ENCODE results near the gene BRINP3.

Gene BRINP3

GRCh38 chr1:190312763-190313162 lies 164.9 kb downstream of the BRINP3 start:
- no peak for DNase-seq

DNA sequence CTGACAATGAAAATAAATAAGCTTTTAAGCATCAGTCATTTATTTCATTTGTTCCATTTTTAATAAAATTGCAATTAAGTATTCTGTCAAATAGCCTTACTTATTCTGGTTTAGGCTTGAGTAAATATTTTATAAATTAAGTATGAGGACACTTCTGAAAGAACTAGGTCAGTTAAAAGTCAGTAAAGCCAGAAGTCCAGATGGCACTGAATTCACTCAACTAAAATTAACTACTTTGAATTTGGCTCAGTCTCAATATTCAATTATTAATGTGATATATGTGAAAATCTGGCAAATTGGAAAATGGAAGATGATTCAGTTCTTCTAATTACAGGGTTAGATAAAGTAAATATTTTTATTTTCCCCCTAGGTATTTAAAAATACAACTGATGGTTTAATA lies 174.2 kb downstream of the BRINP3 start:
- no peak for DNase-seq

- DNase-seq = no peak
Measured at GRCh38 chr1:190296453-190296852, 181.2 kb downstream of the BRINP3 start.

DNA sequence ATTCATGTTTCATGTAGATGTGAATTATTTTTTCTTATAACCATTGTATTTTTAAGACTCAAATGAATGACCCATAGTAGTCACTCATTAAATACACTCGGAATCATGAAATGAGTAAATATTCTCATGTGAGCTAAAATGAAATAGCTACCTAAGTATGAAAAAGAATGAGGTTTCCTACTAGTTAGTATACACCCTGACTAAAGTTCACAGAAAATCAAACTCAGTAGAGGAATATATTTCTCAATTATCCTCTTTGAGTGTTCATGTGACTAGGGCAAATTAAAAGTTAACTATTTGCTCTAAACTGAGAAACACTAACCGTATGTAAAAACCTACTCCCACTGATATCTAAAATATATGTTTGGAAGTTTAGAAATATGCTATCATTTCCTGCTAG lies 187.8 kb downstream of the BRINP3 start:
- no peak for DNase-seq

DNA sequence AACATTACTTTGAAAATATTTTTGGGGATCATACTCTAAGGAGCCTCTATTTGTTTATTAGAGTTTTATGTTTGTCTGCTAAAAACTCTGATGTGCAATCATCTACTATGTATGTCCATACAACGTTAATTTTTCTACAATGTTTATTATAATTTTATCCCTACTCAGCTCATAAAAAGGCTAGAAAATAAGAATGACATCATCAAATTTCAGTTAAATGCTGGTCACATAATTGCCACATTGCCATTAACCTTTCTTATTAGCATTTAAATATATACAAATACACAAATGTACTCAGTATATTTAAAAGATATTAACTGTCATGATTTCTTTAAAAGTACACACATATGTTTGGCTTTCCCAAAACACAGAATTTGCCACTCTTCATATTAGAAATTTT lies 191.6 kb downstream of the BRINP3 start:
- DNase-seq = no peak

GRCh38 chr1:190277107-190277506 lies 200.6 kb downstream of the BRINP3 start:
- no peak for DNase-seq

DNA sequence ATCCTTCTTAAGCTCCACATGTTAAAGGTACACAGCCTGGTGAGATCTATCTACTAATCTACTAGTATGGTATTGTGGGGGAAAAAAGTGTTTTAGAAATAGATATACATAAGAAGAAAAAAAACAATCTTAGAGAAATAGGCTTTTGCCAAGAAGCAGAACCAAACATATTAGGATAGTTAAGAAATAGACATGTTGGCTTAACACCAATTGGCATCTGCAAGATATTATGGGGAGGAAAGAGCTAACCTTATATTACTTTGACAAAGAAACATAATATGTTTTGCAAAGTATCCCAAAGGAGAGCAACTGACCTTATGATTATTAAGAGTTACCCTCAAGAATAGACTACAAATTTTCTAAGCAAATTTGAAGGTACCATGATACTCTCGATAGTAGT lies 202.9 kb downstream of the BRINP3 start:
- DNase-seq = no peak

GRCh38 chr1:190273161-190273560 lies 204.5 kb downstream of the BRINP3 start:
- no peak for DNase-seq

GRCh38 chr1:190262538-190262937 lies 215.1 kb downstream of the BRINP3 start:
- DNase-seq = no peak

DNA sequence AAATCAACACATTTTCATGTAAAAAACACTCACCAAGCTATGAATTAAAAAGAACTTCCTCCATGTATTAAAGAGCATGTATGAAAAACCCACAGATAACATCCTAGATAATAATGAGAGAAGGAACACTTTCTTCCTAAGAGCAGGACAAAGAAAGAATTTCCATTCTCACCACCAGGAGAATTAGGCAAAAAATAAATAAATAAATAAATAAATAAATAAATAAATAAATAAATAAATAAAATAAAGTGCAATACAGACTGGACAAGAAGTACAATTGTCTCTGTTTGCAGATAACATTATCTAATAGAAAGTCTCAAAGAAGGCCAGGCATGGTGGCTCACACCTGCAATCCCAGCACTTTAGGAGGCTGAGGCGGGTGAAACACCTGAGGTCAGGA lies 218.2 kb downstream of the BRINP3 start:
- DNase-seq = no peak

- DNase-seq = no peak
Measured at GRCh38 chr1:190258003-190258402, 219.7 kb downstream of the BRINP3 start.

- no peak for DNase-seq
Measured at GRCh38 chr1:190252046-190252445, 225.6 kb downstream of the BRINP3 start.

DNA sequence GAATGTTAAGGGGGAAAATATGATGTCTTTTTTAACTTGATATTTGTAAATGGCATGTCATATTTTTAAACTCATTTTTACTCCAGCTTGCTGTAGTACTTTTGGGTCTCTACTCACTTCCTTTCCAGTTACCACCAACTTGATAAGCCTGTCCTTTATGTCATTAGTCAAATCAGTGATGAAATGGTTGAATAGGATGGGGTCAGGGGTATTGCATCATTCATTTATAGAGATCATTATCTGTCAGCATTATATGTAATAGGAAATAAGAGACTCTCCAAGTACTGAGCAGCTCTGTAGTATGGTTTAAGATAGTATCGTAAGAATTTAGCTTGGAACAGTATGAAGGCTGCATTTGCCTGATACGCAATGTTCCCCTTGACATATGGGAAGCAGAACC lies 227.3 kb downstream of the BRINP3 start:
- DNase-seq = no peak

DNA sequence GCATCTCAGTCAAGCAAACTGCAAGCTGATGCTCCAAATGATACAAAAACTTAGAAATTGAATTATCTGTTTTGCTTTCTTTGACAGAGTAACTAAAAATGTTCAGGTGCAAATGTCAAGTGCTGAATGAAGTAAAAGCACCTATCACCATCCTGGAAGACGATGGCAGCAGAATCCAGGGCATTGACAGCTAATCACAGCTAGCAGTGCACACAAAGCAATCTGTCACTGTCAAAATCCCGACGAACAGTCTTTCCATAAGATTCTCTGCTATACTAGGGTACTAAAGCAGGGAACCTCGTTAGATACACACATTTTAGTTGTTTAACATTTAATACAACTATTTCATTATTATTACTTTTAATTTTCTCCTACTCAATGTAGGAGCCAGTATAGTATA lies 233.3 kb downstream of the BRINP3 start:
- DNase-seq = no peak

DNA sequence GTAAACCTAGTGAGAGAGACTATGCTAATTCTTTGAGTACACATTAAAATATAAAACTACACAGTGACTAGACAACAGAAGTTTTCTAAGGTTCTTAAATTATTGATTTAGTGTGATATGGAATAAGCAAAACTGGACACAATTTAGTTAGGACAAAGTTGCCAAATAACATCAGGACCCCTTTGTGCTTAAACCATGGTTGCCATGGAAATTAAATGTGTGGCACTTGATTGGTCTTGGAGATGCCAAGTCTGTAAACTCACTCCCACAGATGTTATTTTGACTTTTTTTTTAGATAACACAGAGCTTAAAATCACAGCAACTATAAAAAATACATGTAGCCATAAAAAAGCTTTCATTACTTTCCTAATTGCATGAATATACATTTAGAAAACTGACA lies 234.6 kb downstream of the BRINP3 start:
- DNase-seq = no peak

DNA sequence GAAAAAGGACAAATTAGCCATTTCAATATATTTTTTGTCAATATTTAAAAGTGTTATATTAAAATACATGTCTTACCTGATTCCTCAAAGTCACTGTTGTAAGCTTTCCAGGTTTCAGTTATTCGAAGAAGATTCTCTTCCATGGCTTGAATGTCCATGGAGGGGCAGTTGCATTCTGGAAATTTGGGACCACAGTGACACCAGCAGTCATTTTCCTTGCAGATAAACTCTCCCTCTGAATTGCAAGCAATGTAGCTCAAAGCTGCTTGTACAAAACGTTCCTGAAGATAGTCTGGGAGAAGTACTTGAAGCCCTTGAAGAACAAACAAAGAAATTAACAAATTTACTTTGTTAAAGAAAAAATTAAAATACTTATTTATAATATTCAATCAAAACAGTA lies 251.7 kb downstream of the BRINP3 start:
- no peak for DNase-seq

GRCh38 chr1:190212450-190212849 lies 265.2 kb downstream of the BRINP3 start:
- DNase-seq = no peak

GRCh38 chr1:190207733-190208132 lies 269.9 kb downstream of the BRINP3 start:
- DNase-seq = no peak

- no peak for DNase-seq
Measured at GRCh38 chr1:190205713-190206112, 272.0 kb downstream of the BRINP3 start.

DNA sequence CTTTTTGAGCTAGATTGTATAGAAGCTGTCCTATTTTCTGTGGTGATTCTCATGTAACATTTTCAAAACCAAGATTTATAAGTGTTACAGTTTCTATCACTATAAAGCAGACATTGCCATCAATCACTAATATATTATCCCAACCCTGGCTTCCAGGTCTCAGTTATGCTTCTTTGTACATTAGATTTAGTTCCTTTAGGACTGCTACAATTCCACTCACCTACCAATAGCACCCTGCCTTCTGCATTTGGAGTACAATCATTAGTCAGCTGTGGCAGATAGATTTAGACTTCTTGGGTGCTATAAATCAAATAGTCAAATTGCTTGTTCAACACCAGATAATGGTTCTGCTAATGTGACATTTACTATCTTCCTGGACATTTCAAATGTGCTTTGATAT lies 281.6 kb downstream of the BRINP3 start:
- DNase-seq = peak; percentile 34

DNA sequence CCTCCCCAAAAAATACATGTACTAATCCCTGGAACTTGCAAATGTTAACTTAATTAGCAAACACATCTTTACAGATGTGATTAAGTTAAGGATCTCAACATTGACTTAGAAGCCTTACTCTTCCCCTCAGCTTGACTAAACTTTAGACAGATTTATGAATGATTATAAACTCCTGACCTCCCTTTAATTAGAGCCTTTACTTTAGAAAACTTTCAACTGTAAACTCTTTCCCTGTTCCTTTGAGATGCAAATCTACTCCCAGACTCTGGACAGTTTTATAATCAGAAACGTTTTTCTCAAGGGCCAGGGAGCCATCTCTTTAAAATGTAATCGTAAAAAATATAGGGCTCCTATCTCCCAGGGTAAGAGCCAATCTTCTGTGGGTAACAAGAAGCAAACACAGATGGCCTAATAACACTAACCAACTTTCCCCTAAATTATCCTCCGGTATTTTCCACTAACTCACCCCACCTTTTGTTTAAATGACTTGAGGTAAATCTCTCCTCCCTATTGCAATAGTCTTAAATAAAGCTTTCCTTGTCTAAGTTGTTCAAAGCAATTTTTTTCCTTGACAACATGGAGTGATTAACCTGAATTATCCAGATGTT lies 284.1 kb downstream of the BRINP3 start:
- DNase-seq = no peak

DNA sequence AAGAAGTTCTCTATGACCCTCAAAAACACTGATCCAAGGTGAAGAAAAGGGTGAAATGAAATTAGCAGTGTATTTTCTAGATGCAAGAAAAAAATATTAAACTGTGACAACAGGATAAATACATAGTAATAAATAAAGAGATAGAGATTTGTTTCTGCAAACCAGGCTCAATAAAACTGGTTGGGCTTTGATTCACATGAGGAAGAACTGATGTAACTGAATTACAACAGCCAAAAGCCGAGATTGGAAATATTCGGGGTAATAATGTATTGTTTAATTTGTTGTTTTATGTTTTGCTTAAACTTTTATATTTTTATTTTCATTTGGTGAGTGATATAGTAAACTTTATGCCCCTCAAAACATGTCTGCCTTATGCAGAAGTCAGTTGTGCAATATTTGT lies 285.0 kb downstream of the BRINP3 start:
- no peak for DNase-seq

DNA sequence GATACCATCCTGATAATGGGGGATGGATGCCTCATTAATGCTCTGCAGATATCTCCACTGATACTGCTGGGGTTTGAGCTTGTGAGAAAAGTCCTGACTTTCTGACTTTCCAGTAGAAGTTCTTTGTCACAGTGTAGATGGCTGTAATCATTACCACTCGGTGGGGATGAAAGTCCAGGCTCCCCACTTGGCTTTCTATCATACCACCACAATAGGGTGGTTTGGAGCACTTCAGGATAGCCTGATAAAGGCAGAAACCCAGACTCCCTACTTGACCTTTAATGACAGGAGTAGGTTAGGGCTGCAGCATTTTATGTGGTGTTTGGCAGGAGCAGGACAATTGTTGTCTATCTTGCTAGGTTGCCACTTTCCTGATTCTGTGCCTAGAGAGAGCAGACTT lies 294.1 kb downstream of the BRINP3 start:
- no peak for DNase-seq

- DNase-seq = no peak
Measured at GRCh38 chr1:190179817-190180216, 297.8 kb downstream of the BRINP3 start.

DNA sequence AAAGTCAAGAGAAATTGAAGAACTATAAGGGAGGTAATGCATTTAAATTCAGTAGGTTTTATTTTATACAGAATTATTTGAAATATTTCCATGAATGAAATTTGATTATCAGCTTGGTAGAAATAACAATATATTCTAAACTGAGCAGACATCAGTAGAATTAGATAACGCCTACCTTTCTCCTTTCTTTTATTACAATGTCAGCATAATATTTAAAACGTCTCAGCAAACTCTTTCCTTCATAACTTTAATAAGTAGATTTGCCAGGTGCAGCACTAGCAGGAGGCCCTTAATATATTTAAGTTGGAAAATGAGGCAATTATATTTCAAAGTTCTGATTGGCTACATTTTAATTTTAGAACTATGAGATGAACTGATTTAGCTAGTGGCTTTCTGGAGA lies 298.8 kb downstream of the BRINP3 start:
- no peak for DNase-seq

GRCh38 chr1:190177555-190177954 lies 300.1 kb downstream of the BRINP3 start:
- DNase-seq = no peak

Data from NCI-H748 treated with DMSO at 0.1 percent for 48 hours (cell line).